D721Med (cell line): ENCODE measurements around the gene CNIH3.
"Not testable (repeated sequence)": the region's sequence is repeated elsewhere in the genome, so short reads cannot be mapped to it uniquely, and the experiment has no call there.

ENCODE experiments used
- DNase-seq: peaks from one replicate; pipeline ENCODE4 v3.0.0; 2011; ENCODE audit warnings: low spot score; ENCODE audit not compliant: insufficient read length
- FAIRE-seq: peaks from 2 replicates; lab custom pipeline; 2011; peaks lifted over from hg19 to GRCh38; lab: Jason Lieb, UNC
- CTCF ChIP-seq: IDR thresholded peaks from 2 replicates; pipeline ENCODE4 v1.5.1; 2012; ENCODE audit warnings: mild to moderate bottlenecking, control low read depth; ENCODE audit not compliant: insufficient read depth; ENCODE audit errors: missing control alignments

Gene CNIH3

GRCh38 chr1:224704107-224704735 is 88.1 kb downstream of the CNIH3 start:
- no peak for TF ChIP-seq CTCF
- no peak for FAIRE-seq
- no peak for DNase-seq

- no peak for TF ChIP-seq CTCF
- DNase-seq: no peak
- FAIRE-seq: no peak
Observed at GRCh38 chr1:224705578-224705977, 89.5 kb downstream of the CNIH3 start.

GRCh38 chr1:224707843-224708725 is 92.0 kb downstream of the CNIH3 start:
- FAIRE-seq: no peak
- DNase-seq: no peak

GRCh38 chr1:224710196-224710595 is 94.1 kb downstream of the CNIH3 start:
- DNase-seq: no peak
- TF ChIP-seq CTCF: no peak
- no peak for FAIRE-seq

More at GRCh38 chr1:224707843-224708725, 92.0 kb downstream of the CNIH3 start:
- TF ChIP-seq CTCF: no peak

GRCh38 chr1:224711231-224711756 is 95.2 kb downstream of the CNIH3 start:
- not testable (repeated sequence) for DNase-seq, FAIRE-seq

GRCh38 chr1:224711876-224712275 is 95.8 kb downstream of the CNIH3 start:
- no peak for TF ChIP-seq CTCF
- FAIRE-seq (no peak), DNase-seq (no peak)

- DNase-seq (no peak), FAIRE-seq (no peak)
- TF ChIP-seq CTCF: no peak
Observed at GRCh38 chr1:224713228-224713627, 97.1 kb downstream of the CNIH3 start.
